Airway epithelial cell (primary cell): ENCODE measurements around the gene PPP2R5A. TPM values are rescaled to one million over a fixed set of nuclear protein-coding genes. Genes with fewer than 3 reads are reported as not detected.

ENCODE experiments used
- total RNA-seq: library from RNA; depleted of rRNA; stranded (reverse); fragments of >200 nt; gene quantifications from 2 replicates; pipeline ENCODE4 v1.2.3, GENCODE V29; 2015

PPP2R5A gene
- total RNA-seq = 20.8 and 30.0 TPM in 2 replicates

DNA sequence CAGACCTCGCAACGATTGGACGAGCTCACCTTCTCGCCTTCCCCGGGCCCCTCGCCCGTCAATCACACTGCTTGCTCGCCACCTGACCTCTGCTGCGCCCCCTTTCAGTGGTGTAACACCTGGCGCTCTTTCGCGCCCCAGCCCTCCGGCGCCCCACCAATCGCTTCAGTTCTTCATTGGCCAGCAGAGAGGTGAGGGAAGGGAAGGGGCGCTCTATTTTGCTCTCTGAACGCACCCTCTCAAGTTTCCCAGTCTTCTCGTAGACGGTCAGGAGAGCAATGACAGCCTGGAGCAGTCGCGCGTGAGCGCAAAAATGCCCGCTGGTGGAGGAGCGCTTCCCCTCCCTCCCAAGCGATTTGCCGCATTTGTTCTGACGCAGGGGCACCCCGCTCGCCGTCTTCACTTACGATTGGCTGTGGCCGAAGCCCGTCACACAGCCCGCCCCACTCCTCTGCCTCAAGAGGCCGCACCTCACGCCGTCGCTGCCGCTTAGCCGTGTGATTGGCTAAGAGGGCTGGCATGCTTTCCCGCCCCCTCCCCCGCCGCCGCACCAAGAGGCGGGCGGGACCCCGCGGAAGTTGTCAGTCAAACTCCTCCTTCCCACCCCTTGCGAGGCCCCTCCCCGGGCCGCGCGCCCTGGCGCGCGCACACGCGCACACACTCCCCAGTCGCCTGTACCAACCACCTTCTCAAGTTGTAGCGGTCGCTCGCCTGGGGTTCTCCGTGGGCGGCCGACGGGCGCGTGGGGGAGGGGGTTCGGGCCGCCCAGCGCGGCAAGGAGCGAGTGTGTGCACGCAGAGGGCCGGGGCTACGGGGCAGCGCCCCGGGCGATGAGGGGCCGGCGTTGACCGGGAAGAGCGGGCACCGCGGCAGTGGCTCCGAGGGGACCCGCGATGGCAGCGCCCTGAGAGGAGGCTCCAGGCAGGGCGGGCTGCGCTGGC, at the start of gene PPP2R5A:
PPP2R5A (plus strand) TSS at position 667 of the 941 bp plus-strand sequence. CDS start 701 bp downstream, outside the sequence.

Other genes starting within 250 kb of the PPP2R5A start
- gene INTS7, start 249.9 kb upstream of the PPP2R5A start, total RNA-seq = 13.3 and 15.9 TPM in 2 replicates
- gene DTL, start 249.7 kb upstream of the PPP2R5A start, total RNA-seq = 10.6 and 15.2 TPM in 2 replicates
- 9.1 and 11.8 TPM in 2 replicates for gene PACC1, start 129.5 kb downstream of the PPP2R5A start, total RNA-seq
- gene NENF, start 147.5 kb downstream of the PPP2R5A start, total RNA-seq = 52.2 and 71.3 TPM in 2 replicates